ENCODE measurements around the gene OGDH. TPM values are rescaled to one million over a fixed set of nuclear protein-coding genes. Genes with fewer than 3 reads are reported as not detected.

OGDH gene
- total RNA-seq, 1 donor from 2014 or later: 67.1 TPM

- H3K27ac Mint-ChIP-seq (ENCODE audit: unreplicated experiment): no peak overlapping the region
- H3K36me3 Mint-ChIP-seq (ENCODE audit: low read depth, unreplicated experiment): peaks cover 3% of the 10 kb centered on the region
- DNase-seq (ENCODE audit: low spot score): no peak
- TF ChIP-seq, protein P1, sequence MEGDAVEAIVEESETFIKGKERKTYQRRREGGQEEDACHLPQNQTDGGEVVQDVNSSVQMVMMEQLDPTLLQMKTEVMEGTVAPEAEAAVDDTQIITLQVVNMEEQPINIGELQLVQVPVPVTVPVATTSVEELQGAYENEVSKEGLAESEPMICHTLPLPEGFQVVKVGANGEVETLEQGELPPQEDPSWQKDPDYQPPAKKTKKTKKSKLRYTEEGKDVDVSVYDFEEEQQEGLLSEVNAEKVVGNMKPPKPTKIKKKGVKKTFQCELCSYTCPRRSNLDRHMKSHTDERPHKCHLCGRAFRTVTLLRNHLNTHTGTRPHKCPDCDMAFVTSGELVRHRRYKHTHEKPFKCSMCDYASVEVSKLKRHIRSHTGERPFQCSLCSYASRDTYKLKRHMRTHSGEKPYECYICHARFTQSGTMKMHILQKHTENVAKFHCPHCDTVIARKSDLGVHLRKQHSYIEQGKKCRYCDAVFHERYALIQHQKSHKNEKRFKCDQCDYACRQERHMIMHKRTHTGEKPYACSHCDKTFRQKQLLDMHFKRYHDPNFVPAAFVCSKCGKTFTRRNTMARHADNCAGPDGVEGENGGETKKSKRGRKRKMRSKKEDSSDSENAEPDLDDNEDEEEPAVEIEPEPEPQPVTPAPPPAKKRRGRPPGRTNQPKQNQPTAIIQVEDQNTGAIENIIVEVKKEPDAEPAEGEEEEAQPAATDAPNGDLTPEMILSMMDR (IDR thresholded peaks at IDR 0.05; ENCODE audit: unreplicated experiment): no peak
- H3K9me3 Mint-ChIP-seq (ENCODE audit: unreplicated experiment): no peaks in the 10 kb centered on the region
- H3K27me3 Mint-ChIP-seq (ENCODE audit: unreplicated experiment): peaks cover 3% of the 10 kb centered on the region
- H3K4me3 Mint-ChIP-seq (ENCODE audit: unreplicated experiment): no peak overlapping the region
- H3K4me1 Mint-ChIP-seq (ENCODE audit: unreplicated experiment): peaks cover 2% of the 10 kb centered on the region
These were observed 17.9 kb downstream of the OGDH start for GRCh38 chr7:44624318-44624717.

DNA sequence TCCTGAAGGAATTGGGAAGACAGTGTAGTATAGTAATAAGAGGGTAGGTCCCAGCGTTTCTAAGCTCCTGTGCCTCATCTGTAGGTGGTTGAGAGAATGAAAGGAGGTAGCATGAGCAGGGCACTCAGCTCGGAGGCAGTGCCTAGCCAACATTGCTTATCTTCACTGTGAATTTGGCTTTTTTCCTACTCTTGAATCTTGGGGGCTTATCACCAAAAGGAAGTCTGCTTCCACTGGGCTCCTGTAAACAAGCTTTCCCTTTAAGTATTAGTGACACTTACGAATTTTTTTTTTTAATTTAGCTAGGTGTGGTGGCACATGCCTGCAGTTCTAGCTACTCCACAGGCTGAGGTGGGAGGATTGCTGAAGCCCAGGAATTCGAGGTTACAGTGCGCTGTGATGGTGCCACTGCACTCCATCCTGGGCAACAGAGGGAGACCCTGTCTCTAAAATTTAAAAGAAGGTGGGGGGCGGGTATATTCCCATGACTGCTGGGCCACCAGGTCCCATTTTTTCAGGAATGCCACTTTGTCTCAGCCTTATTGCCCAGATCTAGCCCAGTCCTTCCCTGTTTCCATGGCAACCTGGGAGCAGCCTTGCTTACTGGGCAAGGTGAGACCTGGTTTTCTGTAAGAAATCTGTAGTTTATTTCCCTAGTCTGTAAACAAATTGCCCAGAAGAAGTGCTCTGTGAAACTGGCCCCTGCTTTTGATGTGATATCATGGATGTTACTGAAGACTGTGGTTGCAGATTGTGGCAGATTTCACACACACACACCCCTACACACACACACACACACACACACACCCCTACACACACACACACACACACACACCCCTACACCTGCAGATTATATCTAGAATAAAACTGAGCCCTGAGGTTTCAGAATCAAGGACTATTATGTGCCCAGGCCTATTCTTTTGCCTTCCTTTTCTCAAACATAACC, 19.4 kb downstream of the OGDH start:
- Mint-ChIP-seq H3K27ac (ENCODE audit: unreplicated experiment) (peak overlapping the region; percentile 9), H3K36me3 (ENCODE audit: low read depth, unreplicated experiment) (peaks cover 3% of the 10 kb centered on the region), H3K9me3 (ENCODE audit: unreplicated experiment) (no peaks in the 10 kb centered on the region), H3K4me3 (ENCODE audit: unreplicated experiment) (no peak overlapping the region), H3K4me1 (ENCODE audit: unreplicated experiment) (peaks cover 7% of the 10 kb centered on the region), H3K27me3 (ENCODE audit: unreplicated experiment) (peaks cover 3% of the 10 kb centered on the region)
- TF ChIP-seq, protein P1 (IDR thresholded peaks at IDR 0.05; ENCODE audit: unreplicated experiment): no peak
- DNase-seq (ENCODE audit: low spot score): no peak

- Mint-ChIP-seq H3K4me3 (ENCODE audit: unreplicated experiment) (no peak overlapping the region), H3K27ac (ENCODE audit: unreplicated experiment) (no peak overlapping the region), H3K27me3 (ENCODE audit: unreplicated experiment) (peaks cover 3% of the 10 kb centered on the region), H3K36me3 (ENCODE audit: low read depth, unreplicated experiment) (peaks cover 3% of the 10 kb centered on the region), H3K9me3 (ENCODE audit: unreplicated experiment) (no peaks in the 10 kb centered on the region), H3K4me1 (ENCODE audit: unreplicated experiment) (peaks cover 12% of the 10 kb centered on the region)
- no peak for DNase-seq (ENCODE audit: low spot score)
- TF ChIP-seq, protein P1 (IDR thresholded peaks at IDR 0.05; ENCODE audit: unreplicated experiment): no peak
These were observed 20.2 kb downstream of the OGDH start for GRCh38 chr7:44626620-44627019.

GRCh38 chr7:44629829-44630522, 23.5 kb downstream of the OGDH start:
- Mint-ChIP-seq H3K4me1 (ENCODE audit: unreplicated experiment) (peaks cover 24% of the 10 kb centered on the region), H3K9me3 (ENCODE audit: unreplicated experiment) (no peaks in the 10 kb centered on the region), H3K4me3 (ENCODE audit: unreplicated experiment) (no peak overlapping the region), H3K27ac (ENCODE audit: unreplicated experiment) (no peak overlapping the region), H3K36me3 (ENCODE audit: low read depth, unreplicated experiment) (peaks cover 3% of the 10 kb centered on the region), H3K27me3 (ENCODE audit: unreplicated experiment) (peaks cover 3% of the 10 kb centered on the region)
- DNase-seq (ENCODE audit: low spot score): no peak
- TF ChIP-seq, protein P1 (IDR thresholded peaks at IDR 0.05; ENCODE audit: unreplicated experiment): no peak
